Stimulated activated CD8-positive, alpha-beta memory T cell treated with anti-CD3 and anti-CD28 coated beads, Interleukin-7, amount 100 ng/mL, for 4 hours (primary cell): ENCODE measurements around the gene KIR2DL3.
"Not testable (repeated sequence)": the region's sequence is repeated elsewhere in the genome, so short reads cannot be mapped to it uniquely, and the experiment has no call there.

Experiments used
- DNase-seq, 2 donors: peaks; one replicate each; pipeline ENCODE4 v3.0.0-alpha.2; 2020; ENCODE audit warnings: low read depth in 2 of 2

KIR2DL3 gene

GRCh38 chr19:54744080-54744479, 5.8 kb downstream of the KIR2DL3 start:
- not testable (repeated sequence) for DNase-seq

- DNase-seq, result not testable (repeated sequence)
These were observed 9.5 kb downstream of the KIR2DL3 start for GRCh38 chr19:54747614-54748322.

GRCh38 chr19:54750276-54750675, 12.0 kb downstream of the KIR2DL3 start:
- not testable (repeated sequence) for DNase-seq

- peak in 1 of 2 donors; percentile 24 for DNase-seq
These were observed 18.1 kb downstream of the KIR2DL3 start for GRCh38 chr19:54756204-54757110.

GRCh38 chr19:54758577-54758976, 20.3 kb downstream of the KIR2DL3 start:
- DNase-seq, result not testable (repeated sequence)

GRCh38 chr19:54764219-54764618, 25.9 kb downstream of the KIR2DL3 start:
- DNase-seq, result not testable (repeated sequence)

- DNase-seq, result not testable (repeated sequence)
These were observed 28.2 kb downstream of the KIR2DL3 start for GRCh38 chr19:54766464-54766863.

GRCh38 chr19:54769646-54770045, 31.3 kb downstream of the KIR2DL3 start, which contains the start of gene KIR2DL1:
TSS of gene KIR2DL1 (plus strand) at chr19:54769793. CDS start at chr19:54769851, 58 bp downstream.
- not testable (repeated sequence) for DNase-seq

- not testable (repeated sequence) for DNase-seq
These were observed 32.2 kb downstream of the KIR2DL3 start for GRCh38 chr19:54770511-54770910.

- peak in 1 of 2 donors; percentile 10 for DNase-seq
These were observed 33.0 kb downstream of the KIR2DL3 start for GRCh38 chr19:54771018-54771960.

GRCh38 chr19:54772666-54773065, 34.4 kb downstream of the KIR2DL3 start:
- not testable (repeated sequence) for DNase-seq

- not testable (repeated sequence) for DNase-seq
These were observed 36.9 kb downstream of the KIR2DL3 start for GRCh38 chr19:54775095-54775815.

GRCh38 chr19:54775830-54776229, 37.5 kb downstream of the KIR2DL3 start:
- not testable (repeated sequence) for DNase-seq

- not testable (repeated sequence) for DNase-seq
These were observed 39.5 kb downstream of the KIR2DL3 start for GRCh38 chr19:54777851-54778250.

GRCh38 chr19:54778896-54779295, 40.6 kb downstream of the KIR2DL3 start:
- DNase-seq, result not testable (repeated sequence)

GRCh38 chr19:54782916-54783315, 44.6 kb downstream of the KIR2DL3 start:
- DNase-seq, result not testable (repeated sequence)

- DNase-seq, result not testable (repeated sequence)
These were observed 47.9 kb downstream of the KIR2DL3 start for GRCh38 chr19:54786091-54786723.

- DNase-seq, result not testable (repeated sequence)
These were observed 49.8 kb downstream of the KIR2DL3 start for GRCh38 chr19:54788154-54788553.

GRCh38 chr19:54790711-54791110, 52.4 kb downstream of the KIR2DL3 start:
- no peak for DNase-seq

GRCh38 chr19:54791476-54791875, 53.2 kb downstream of the KIR2DL3 start:
- DNase-seq, result no peak
